Osteoblast (primary cell): Measurements from ENCODE around the gene ZBTB44. TPM values are rescaled to one million over a fixed set of nuclear protein-coding genes. Genes with fewer than 3 reads are reported as not detected.

Experiments used
- DNase-seq: peaks from one replicate; pipeline ENCODE4 v3.0.0; 2011; ENCODE audit warnings: low spot score, mixed read lengths; ENCODE audit not compliant: insufficient read length; ENCODE audit errors: missing footprints
- H2AFZ ChIP-seq: 2 replicates; pipeline ENCODE4 v1.6.0; 2011; ENCODE audit warnings: mild to moderate bottlenecking, low read length
- H3K27ac ChIP-seq: 2 replicates; pipeline ENCODE4 v1.5.1; 2011; ENCODE audit warnings: mild to moderate bottlenecking, low read depth, low read length, moderate library complexity
- H3K27me3 ChIP-seq: 2 replicates; pipeline ENCODE4 v1.6.0; 2012; ENCODE audit warnings: mild to moderate bottlenecking, control low read depth, inconsistent platforms, low read length, moderate library complexity; ENCODE audit not compliant: insufficient read depth
- H3K36me3 ChIP-seq: 2 replicates; pipeline ENCODE4 v1.5.1; 2011; ENCODE audit warnings: mild to moderate bottlenecking, low read length, control low read depth, moderate library complexity; ENCODE audit not compliant: insufficient read depth
- H3K4me1 ChIP-seq: 2 replicates; pipeline ENCODE4 v1.5.1; 2011; ENCODE audit warnings: mild to moderate bottlenecking, low read length, control low read depth, moderate library complexity; ENCODE audit not compliant: insufficient read depth
- H3K4me2 ChIP-seq: 2 replicates; pipeline ENCODE4 v1.6.0; 2011; ENCODE audit warnings: mild to moderate bottlenecking, low read length; ENCODE audit not compliant: insufficient read depth
- H3K4me3 ChIP-seq: fragments of 200-600 bp; sonication (generic); 3 replicates; pipeline ENCODE4 v1.5.1; 2012; ENCODE audit warnings: mild to moderate bottlenecking, low read length, inconsistent platforms; ENCODE audit not compliant: insufficient read depth
- H3K79me2 ChIP-seq: 2 replicates; pipeline ENCODE4 v1.6.0; 2012; ENCODE audit warnings: mild to moderate bottlenecking, low read length, control low read depth, inconsistent platforms; ENCODE audit not compliant: insufficient read depth
- H3K9me3 ChIP-seq: 2 replicates; pipeline ENCODE4 v1.5.1; 2011; ENCODE audit warnings: low read depth, low read length, control low read depth
- H4K20me1 ChIP-seq: 2 replicates; pipeline ENCODE4 v1.6.0; 2012; ENCODE audit warnings: mild to moderate bottlenecking, low read length, control low read depth; ENCODE audit not compliant: insufficient read depth
- CTCF ChIP-seq: IDR thresholded peaks from 2 replicates; pipeline ENCODE4 v1.5.1; 2011; ENCODE audit warnings: mild to moderate bottlenecking, low read depth, low read length, moderate library complexity; ENCODE audit errors: extremely low read depth
- total RNA-seq: library from RNA; depleted of rRNA; stranded (reverse); fragments of >200 nt; gene quantifications from 2 replicates; pipeline ENCODE4 v1.2.3, GENCODE V29; 2012

Gene ZBTB44
- total RNA-seq, 1 donor = 50.3 TPM

GRCh38 chr11:130220311-130221035 lies 94.2 kb downstream of the ZBTB44 start:
- no peak for TF ChIP-seq CTCF
- Histone ChIP-seq H3K9me3 (no peaks in the 10 kb centered on the region), H3K36me3 (no peaks in the 10 kb centered on the region), H3K79me2 (no peaks in the 10 kb centered on the region), H2AFZ (no peak overlapping the region), H3K4me1 (no peaks in the 10 kb centered on the region), H3K27ac (no peak overlapping the region), H3K4me3 (no peak overlapping the region), H4K20me1 (no peaks in the 10 kb centered on the region), H3K4me2 (no peak overlapping the region), H3K27me3 (peaks cover 25% of the 10 kb centered on the region)
- DNase-seq = no peak

- H3K36me3 ChIP-seq = no peaks in the 10 kb centered on the region
- H4K20me1 ChIP-seq = no peaks in the 10 kb centered on the region
- H3K27ac ChIP-seq = no peak overlapping the region
- no peak overlapping the region for H3K4me3 ChIP-seq
- H3K4me2 ChIP-seq = no peak overlapping the region
- H2AFZ ChIP-seq = no peak overlapping the region
- no peaks in the 10 kb centered on the region for H3K9me3 ChIP-seq
- no peak for TF ChIP-seq CTCF
- H3K4me1 ChIP-seq = no peaks in the 10 kb centered on the region
- DNase-seq = no peak
- no peaks in the 10 kb centered on the region for H3K79me2 ChIP-seq
- peaks cover 38% of the 10 kb centered on the region for H3K27me3 ChIP-seq
These were observed 95.6 kb downstream of the ZBTB44 start for GRCh38 chr11:130219148-130219547.

- Histone ChIP-seq H3K4me1 (no peaks in the 10 kb centered on the region), H2AFZ (no peak overlapping the region), H3K79me2 (no peaks in the 10 kb centered on the region), H3K27ac (no peak overlapping the region), H3K27me3 (peaks cover 39% of the 10 kb centered on the region), H3K9me3 (no peaks in the 10 kb centered on the region), H3K4me2 (no peak overlapping the region), H3K4me3 (no peak overlapping the region), H4K20me1 (no peaks in the 10 kb centered on the region), H3K36me3 (no peaks in the 10 kb centered on the region)
- TF ChIP-seq CTCF = no peak
- no peak for DNase-seq
These were observed 96.1 kb downstream of the ZBTB44 start for GRCh38 chr11:130218501-130219070.
